ENCODE data around the gene S100A7.

- TF ChIP-seq, protein P1, sequence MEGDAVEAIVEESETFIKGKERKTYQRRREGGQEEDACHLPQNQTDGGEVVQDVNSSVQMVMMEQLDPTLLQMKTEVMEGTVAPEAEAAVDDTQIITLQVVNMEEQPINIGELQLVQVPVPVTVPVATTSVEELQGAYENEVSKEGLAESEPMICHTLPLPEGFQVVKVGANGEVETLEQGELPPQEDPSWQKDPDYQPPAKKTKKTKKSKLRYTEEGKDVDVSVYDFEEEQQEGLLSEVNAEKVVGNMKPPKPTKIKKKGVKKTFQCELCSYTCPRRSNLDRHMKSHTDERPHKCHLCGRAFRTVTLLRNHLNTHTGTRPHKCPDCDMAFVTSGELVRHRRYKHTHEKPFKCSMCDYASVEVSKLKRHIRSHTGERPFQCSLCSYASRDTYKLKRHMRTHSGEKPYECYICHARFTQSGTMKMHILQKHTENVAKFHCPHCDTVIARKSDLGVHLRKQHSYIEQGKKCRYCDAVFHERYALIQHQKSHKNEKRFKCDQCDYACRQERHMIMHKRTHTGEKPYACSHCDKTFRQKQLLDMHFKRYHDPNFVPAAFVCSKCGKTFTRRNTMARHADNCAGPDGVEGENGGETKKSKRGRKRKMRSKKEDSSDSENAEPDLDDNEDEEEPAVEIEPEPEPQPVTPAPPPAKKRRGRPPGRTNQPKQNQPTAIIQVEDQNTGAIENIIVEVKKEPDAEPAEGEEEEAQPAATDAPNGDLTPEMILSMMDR (conservative IDR thresholded peaks at IDR 0.05 in 1 of 2, IDR thresholded peaks at IDR 0.05 in 1 of 2; ENCODE audit: low read depth in 1 of 2, low read length in 2 of 2): no peak
- no peak for TF ChIP-seq EZH2 (IDR thresholded peaks at IDR 0.05; ENCODE audit: low read length, missing control alignments)
Observed at GRCh38 chr1:153437236-153437635, 23.2 kb downstream of the S100A7 start.
